GM18498 (cell line): Measurements from ENCODE around the gene ELAC1.
"Not testable (repeated sequence)": the region's sequence is repeated elsewhere in the genome, so short reads cannot be mapped to it uniquely, and the experiment has no call there.

ENCODE experiments used
- ATAC-seq: cut with Tn5 transposase; IDR thresholded peaks from one replicate; pipeline ENCODE4 v1.9.1; 2021; ENCODE audit warnings: mild to moderate bottlenecking, moderate library complexity; ENCODE audit not compliant: unreplicated experiment

The ELAC1 gene

GRCh38 chr18:50967714-50968661 lies at the start of gene ELAC1:
Gene ELAC1, plus strand, starts transcription at chr18:50968040. Its CDS starts 6,365 bp downstream, at chr18:50974405.
- peak; percentile 97 for ATAC-seq

GRCh38 chr18:50918153-50918552 lies 49.7 kb upstream of the ELAC1 start:
- no peak for ATAC-seq

- ATAC-seq = no peak
These were observed 43.5 kb upstream of the ELAC1 start for GRCh38 chr18:50924372-50924771.

- ATAC-seq = no peak
These were observed 41.3 kb upstream of the ELAC1 start for GRCh38 chr18:50926521-50926920.

GRCh38 chr18:50928551-50928950 lies 39.3 kb upstream of the ELAC1 start:
- ATAC-seq = no peak

GRCh38 chr18:50933684-50934083 lies 34.2 kb upstream of the ELAC1 start:
- ATAC-seq = no peak

- no peak for ATAC-seq
These were observed 33.2 kb upstream of the ELAC1 start for GRCh38 chr18:50934545-50935211.

- no peak for ATAC-seq
These were observed 32.2 kb upstream of the ELAC1 start for GRCh38 chr18:50935493-50936191.

- ATAC-seq = no peak
These were observed 30.7 kb upstream of the ELAC1 start for GRCh38 chr18:50937183-50937582.

GRCh38 chr18:50938912-50939311 lies 28.9 kb upstream of the ELAC1 start:
- no peak for ATAC-seq

- no peak for ATAC-seq
These were observed 23.5 kb upstream of the ELAC1 start for GRCh38 chr18:50944245-50944932.

- not testable (repeated sequence) for ATAC-seq
These were observed 21.9 kb upstream of the ELAC1 start for GRCh38 chr18:50945918-50946317.

GRCh38 chr18:50947899-50948298 lies 19.9 kb upstream of the ELAC1 start:
- no peak for ATAC-seq

- ATAC-seq = no peak
These were observed 18.7 kb upstream of the ELAC1 start for GRCh38 chr18:50949185-50949584.

- ATAC-seq = no peak
These were observed 17.2 kb upstream of the ELAC1 start for GRCh38 chr18:50950626-50951025.

GRCh38 chr18:50953822-50954221 lies 14.0 kb upstream of the ELAC1 start:
- ATAC-seq = no peak

- ATAC-seq = no peak
These were observed 12.6 kb upstream of the ELAC1 start for GRCh38 chr18:50955253-50955652.

- ATAC-seq = no peak
These were observed 11.7 kb upstream of the ELAC1 start for GRCh38 chr18:50956116-50956515.

- no peak for ATAC-seq
These were observed 5.9 kb upstream of the ELAC1 start for GRCh38 chr18:50961974-50962373.

- ATAC-seq = no peak
These were observed 1.6 kb downstream of the ELAC1 start for GRCh38 chr18:50969448-50969847.

- no peak for ATAC-seq
These were observed 2.2 kb downstream of the ELAC1 start for GRCh38 chr18:50970006-50970405.
